ENCODE results near the gene GALNT9.

GALNT9 gene

GRCh38 chr12:132344181-132344580 is 14.8 kb upstream of the GALNT9 start:
- DNase-seq, result no peak

- DNase-seq, result no peak
These were observed 14.1 kb upstream of the GALNT9 start for GRCh38 chr12:132343294-132344004.

- no peak for DNase-seq
These were observed 13.2 kb upstream of the GALNT9 start for GRCh38 chr12:132342251-132343227.

- DNase-seq, result no peak
These were observed 12.1 kb upstream of the GALNT9 start for GRCh38 chr12:132341318-132342050.

DNA sequence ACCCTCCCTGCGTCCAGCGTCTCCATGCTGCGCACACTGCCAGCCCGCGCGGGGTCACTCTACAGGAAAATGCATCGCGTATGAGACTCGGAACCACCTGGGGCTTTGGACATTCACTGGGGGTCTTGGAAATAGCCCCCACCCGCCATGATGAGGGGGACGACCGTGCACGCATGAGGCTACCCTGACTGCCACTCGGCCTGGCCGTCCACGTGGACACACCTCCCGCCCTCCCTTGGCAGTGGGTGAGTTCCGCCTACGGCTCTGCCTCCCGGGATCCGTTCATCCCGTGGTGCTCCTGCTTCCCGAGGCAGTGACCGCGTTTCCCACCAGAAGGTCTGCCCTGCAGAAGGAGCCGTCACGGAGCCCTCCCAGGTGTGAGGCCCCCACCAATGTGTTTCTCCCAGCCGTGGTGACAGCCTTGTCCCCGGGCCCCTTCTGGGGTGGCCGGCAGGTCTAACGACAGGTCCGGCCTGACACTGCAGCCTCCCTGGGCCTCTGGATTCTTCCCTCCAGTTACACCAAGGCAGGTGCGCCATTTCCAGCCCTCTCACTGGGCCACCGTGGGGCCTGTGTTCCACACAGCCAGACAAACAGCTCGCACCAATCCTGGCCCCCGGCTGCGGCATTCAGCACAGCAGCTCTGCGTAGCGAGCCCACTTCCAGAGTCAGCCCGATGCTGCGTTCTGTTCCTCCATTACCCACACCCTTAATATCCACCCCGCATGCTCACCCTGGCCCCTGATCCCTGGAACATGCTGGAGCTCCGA is 11.1 kb upstream of the GALNT9 start:
- DNase-seq, result no peak

DNA sequence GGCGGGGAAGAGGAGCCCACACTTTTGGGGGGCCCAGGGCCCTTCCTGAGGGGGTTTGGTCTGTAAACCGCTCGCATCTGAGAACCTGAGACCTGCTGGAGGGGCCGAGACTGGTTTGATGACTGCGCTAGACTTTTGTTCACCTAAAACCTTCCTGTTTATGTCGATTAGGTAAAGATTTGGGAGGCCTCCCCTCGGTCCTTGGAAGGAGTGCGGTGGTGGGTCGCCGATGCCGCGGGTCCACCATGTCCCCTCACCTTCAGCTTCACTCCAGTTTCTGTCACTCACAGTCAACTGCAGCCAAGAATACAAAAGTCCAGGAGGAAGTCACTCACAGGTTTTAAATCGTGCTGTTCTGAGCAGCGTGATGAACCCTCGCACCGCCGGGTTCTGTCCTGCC is 10.5 kb upstream of the GALNT9 start:
- DNase-seq, result no peak

DNA sequence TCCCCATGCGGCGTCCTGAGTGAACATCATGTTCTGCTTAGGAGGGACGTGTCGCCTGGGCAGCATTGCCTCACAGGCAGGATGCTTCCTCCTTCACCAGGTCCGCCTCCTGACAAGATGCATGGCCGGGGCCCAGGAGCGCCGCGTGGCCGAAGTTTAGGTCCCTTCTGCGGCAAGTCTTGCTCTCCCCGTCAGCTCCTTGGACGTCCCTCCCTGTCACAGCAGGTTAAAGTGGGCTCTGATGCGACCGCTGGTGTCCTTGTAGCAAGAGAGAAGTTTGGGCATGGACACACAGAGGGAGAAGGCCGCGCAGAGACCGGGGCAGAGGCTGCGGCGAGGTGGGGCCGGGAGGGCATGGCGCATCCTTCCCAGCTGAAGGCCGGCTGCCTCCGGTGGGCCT is 9.4 kb upstream of the GALNT9 start:
- no peak for DNase-seq

GRCh38 chr12:132338311-132338710 is 8.9 kb upstream of the GALNT9 start:
- DNase-seq, result no peak

DNA sequence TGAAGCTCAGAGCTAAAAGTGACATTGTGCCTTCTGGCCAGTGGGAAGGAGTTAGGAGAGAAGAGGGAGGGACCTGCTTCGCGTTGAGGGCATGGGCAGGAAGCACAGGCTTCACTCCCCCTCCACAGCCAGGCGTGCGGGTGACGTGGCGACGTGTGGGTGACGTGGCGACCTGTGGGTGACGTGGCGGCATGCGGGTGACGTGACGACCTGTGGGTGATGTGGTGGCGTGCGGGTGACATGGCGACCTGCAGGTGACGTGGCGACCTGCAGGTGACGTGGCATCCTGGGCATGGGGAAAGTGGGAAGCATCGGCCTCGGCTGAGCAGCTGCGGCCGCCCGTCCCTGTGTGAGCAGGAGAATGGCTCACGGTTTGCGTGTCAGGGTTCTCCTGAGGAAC is 8.2 kb upstream of the GALNT9 start:
- no peak for DNase-seq

DNA sequence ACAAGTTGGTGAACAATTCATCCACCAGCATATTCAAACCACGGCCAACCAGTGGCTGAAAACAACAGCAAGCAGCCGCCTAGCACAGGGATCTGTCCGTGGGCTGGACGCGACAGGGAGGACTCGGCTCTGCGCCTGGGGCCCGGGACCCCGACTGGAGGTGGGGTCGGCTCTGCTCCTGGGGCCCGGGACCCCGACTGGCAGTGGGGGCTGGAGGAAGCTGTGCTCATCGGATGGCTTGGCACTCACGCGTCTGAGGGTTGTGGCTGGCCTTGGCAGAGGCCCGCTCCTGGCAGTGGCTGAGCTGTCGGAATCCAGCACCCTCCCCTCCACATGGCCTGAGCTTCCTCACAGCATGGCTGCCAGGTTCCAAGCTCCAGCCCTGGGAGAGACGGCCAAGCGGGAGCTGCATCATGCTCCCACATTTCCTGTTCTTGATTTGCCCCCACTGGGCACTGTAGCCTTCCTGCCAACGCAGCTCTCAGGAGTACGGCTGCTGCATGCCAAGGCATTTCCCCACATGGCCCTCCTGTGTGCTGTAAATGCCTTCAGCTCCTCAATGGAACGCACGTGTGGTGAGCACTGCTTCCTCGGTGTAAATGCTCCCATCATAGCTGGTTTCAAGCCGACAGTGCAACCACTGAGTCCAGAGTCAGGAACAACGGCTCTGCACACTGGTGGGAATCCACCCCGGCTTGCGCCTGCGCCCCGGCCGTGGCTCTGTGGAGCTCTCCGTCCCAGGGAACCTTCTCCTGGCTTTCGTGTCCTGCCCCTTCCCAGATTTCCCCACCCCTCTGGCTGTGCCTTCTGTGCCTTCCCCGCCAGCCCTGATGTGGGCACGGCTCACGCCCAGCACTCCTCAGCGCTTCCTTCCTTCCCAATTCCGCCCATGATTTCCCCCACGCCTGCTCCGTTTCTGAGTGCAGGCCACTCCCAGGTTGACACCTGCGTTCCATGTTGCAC is 7.3 kb upstream of the GALNT9 start:
- DNase-seq, result no peak

DNA sequence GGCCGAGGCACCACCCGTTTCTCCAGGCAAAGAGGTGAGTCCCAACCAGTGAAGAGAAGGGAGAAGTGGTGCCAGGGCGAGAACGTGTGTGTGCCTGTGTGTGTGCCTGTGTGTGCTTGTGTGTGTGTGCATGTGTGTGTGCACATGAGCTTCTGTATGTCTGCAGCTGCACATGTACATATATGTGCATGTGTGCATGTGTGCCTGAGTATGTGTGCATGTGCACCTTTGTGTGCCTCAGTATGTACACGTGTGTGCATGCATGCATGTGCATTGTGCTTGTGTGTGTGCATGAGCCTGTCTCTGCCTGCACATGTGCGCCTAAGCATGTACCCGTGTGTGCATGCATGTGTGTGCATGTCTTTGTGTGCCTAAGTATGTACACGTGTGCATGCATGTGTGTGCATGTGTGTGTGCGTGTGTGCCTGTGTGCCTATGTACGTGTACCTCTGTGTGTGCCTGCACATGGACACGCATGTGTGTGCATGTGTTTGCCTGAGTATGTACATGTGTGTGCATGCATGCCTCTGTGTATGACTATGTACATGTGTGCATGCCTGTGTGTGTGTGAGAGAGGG is 5.9 kb upstream of the GALNT9 start:
- DNase-seq, result no peak

GRCh38 chr12:132333766-132334165 is 4.4 kb upstream of the GALNT9 start:
- no peak for DNase-seq

- DNase-seq, result no peak
These were observed 3.9 kb upstream of the GALNT9 start for GRCh38 chr12:132333273-132333672.

GRCh38 chr12:132330549-132330881 is 1.1 kb upstream of the GALNT9 start:
- DNase-seq, result no peak

DNA sequence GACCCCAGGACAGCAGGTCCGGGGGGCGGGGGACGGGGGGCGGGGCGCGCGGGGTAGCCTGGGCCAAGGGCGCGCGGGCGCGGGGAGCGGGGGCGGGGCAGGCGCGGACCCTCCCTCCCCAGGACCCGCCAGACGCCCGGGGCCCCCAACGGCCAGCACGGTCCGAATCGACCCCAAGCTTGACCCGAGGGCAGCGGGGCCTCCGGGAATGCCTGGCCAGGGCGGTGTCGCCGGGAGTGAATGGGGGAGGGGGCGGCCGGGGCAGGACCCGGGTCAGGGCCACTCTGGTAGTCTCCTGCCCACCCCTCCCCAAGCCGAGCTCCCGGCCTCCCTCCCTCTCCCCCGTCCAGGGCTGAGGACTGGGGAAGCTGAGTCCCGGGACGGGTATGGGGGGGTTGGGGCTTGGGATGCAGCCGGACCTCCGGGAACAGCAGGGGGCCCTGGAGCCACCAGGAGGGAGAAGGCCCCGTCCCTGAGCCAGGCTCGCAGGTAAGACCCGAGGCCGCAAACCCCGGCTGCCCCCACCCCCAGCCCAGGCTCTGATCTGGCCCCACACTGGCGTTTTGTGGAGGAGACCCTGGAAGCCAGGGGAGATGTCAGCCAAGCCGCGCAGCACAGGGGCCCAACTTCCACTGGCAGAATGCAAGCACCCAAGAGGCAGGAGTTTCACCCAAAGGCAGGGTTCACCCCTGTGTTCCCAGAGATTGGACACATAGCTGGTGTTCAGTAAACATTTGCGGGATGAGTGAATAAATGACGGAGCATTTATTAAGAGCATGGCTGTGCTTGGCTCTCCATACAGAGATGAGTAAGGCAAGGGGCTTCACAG is 545 bp upstream of the GALNT9 start:
- DNase-seq, result no peak

- DNase-seq, result no peak
These were observed 933 bp downstream of the GALNT9 start for GRCh38 chr12:132328282-132329029.

DNA sequence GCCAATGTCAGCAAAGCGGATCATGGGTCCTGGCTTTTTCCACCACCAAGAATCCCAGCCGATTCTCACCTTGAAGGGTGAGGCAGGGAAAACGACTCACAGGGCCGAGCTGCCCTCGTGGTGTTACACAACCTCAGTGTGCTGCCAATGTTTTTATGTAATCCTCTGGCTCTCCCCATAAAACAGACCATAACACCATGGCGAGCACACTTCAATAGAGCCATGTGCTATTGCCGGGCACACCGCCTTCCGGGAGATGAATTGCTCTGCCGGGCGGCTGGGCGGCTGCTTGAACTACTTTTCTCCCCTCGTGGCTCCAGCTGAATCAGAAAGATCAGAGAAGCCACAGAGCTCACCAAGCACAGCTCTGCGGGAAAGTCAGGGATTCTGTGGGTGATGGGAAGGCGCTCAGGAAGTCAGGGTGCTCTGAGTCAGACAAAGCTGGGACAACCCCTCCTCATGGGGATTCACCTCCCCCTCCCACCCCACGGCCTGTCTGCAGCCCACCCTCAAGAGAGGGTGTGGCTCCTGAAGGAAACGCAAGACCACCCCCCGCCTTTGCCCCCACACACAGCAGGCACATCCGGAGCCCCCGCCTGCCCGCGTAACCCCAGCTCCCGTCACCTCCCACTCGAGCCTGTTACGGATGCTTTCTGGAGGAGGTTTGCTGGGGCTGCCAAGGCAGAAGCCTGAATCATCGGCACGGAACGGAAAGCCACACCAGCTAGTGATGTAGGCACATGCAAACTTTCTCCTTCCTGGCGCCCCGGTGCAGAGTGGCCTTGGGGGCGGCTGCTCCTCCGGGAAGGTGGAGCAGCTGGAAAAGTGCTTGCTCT is 1.8 kb downstream of the GALNT9 start:
- DNase-seq, result no peak

GRCh38 chr12:132326646-132327045 is 2.7 kb downstream of the GALNT9 start:
- DNase-seq, result no peak

DNA sequence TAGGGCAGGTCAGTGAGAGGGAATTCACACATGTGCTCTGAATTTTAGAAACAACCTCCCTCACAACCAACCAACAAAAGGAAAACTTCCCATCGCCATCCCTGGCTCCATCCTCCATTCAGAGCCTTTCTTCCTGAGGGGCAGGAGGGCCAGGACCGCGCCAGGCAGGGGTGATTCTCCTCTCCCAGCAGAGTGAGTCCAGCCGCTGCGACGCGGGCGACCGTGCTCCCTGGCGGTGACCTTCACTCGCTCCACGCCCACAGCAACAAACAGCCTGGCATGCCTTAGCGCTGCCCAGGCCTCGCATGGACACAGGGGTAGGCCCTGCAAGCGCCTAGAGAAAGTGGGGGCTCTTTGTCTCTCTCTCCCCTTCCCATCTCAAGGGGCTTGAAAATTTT is 3.7 kb downstream of the GALNT9 start:
- DNase-seq, result no peak
